ENCODE results near the gene SEMA3B. TPM values are rescaled to one million over a fixed set of nuclear protein-coding genes. Genes with fewer than 3 reads are reported as not detected.

The SEMA3B gene
- total RNA-seq, 1 experiment from 2014 or later, result 0.43 TPM

DNA sequence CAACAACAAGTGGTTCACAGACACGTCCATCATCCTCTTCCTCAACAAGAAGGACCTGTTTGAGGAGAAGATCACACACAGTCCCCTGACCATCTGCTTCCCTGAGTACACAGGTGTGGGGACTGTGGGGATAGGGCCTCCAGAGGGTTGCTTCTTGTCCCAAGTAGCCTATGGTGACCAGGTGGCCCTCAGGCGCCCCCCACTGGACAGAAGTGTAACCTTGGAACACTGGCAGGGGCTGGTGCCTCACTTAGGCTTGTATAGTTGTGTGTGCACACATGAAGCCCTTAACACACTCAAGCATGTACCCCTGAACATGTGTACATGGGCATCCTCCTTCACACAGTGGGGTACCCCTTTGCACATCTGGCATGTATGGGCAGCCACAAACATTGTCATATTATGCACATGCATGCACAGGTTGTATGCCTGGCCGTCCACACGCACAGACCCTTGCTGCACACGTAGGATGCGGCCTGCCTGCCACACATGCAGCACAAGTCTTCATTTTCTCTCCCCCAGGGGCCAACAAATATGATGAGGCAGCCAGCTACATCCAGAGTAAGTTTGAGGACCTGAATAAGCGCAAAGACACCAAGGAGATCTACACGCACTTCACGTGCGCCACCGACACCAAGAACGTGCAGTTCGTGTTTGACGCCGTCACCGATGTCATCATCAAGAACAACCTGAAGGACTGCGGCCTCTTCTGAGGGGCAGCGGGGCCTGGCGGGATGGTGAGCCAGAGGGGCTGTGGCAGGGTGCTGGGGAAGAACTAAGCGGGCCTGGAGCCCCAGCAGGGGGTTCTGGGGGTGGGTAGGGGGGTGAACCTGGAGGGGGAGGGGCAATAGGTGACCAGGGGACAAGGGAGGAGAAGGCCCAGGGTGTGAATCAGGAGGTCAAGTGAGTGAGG is 11.7 kb upstream of the SEMA3B start:
- POLR2A ChIA-PET (ENCODE audit: low non-redundant PET), result no interaction called here
- BruUV-seq (replicated peaks), result no TSS peak
- Histone ChIP-seq H3K9me3 (ENCODE audit: low read depth, low read length, poor library complexity, severe bottlenecking) (no peaks in the 10 kb centered on the region), H3K4me1 (ENCODE audit: insufficient read depth, low read length, poor library complexity, severe bottlenecking) (no peaks in the 10 kb centered on the region), H3K4me3 (ENCODE audit: low read depth, low read length, poor library complexity, severe bottlenecking) (no peak overlapping the region), H3K27ac (ENCODE audit: low read depth, low read length, poor library complexity, severe bottlenecking) (no peak overlapping the region), H3K36me3 (ENCODE audit: insufficient read depth, low read length, poor library complexity, severe bottlenecking) (peaks cover 15% of the 10 kb centered on the region), H3K27me3 (replicated peaks; ENCODE audit: insufficient read depth, low read depth, low read length, poor library complexity) (no peaks in the 10 kb centered on the region)
- intact Hi-C loops (cut with micrococcal nuclease; ENCODE audit: unreplicated experiment), result no loop called here
- no peak for DNase-seq (ENCODE audit: low spot score)
- TF ChIP-seq EZH2 (IDR thresholded peaks at IDR 0.05; ENCODE audit: borderline replicate concordance, low read depth, low read length, poor library complexity, severe bottlenecking), result no peak
- TF ChIP-seq, protein P1, sequence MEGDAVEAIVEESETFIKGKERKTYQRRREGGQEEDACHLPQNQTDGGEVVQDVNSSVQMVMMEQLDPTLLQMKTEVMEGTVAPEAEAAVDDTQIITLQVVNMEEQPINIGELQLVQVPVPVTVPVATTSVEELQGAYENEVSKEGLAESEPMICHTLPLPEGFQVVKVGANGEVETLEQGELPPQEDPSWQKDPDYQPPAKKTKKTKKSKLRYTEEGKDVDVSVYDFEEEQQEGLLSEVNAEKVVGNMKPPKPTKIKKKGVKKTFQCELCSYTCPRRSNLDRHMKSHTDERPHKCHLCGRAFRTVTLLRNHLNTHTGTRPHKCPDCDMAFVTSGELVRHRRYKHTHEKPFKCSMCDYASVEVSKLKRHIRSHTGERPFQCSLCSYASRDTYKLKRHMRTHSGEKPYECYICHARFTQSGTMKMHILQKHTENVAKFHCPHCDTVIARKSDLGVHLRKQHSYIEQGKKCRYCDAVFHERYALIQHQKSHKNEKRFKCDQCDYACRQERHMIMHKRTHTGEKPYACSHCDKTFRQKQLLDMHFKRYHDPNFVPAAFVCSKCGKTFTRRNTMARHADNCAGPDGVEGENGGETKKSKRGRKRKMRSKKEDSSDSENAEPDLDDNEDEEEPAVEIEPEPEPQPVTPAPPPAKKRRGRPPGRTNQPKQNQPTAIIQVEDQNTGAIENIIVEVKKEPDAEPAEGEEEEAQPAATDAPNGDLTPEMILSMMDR (conservative IDR thresholded peaks at IDR 0.05; ENCODE audit: low read depth, low read length), result peak; percentile 50
- CTCF ChIA-PET, result interaction anchor here (0.6 kb wide), 1 partner anchor 128 kb away, joined by 5 read pairs; no protein-coding TSS in a partner anchor

DNA sequence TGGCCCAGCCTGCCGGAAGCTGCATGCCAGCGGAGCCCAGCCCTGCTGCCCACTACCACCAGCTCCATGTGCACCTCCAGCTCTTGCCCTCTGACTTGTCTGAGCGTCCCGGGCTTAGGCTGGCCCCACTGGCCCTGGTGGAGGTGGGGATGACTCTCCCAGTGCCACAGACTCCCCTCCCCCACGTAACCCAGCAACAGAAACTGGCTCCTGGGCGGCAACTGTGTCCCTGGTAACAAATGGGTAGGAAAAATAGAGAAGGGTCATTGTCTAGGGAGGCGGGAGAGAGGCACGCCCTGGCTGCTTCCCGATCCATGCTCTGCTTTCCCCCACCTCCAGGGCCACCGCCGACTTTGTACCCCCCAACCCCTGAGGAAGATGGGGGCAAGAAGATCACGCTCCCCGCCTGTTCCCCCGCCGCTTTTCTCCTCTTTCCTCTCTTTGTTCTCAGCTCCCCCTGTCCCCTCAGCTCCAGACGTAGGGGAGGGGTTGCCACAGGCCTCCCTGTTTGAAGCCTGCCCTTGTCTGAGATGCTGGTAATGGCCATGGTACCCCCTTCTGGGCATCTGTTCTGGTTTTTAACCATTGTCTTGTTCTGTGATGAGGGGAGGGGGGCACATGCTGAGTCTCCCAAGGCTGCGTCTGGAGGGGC is 10.8 kb upstream of the SEMA3B start:
- Histone ChIP-seq H3K36me3 (ENCODE audit: insufficient read depth, low read length, poor library complexity, severe bottlenecking) (peaks cover 15% of the 10 kb centered on the region), H3K4me3 (ENCODE audit: low read depth, low read length, poor library complexity, severe bottlenecking) (no peak overlapping the region), H3K27ac (ENCODE audit: low read depth, low read length, poor library complexity, severe bottlenecking) (no peak overlapping the region), H3K4me1 (ENCODE audit: insufficient read depth, low read length, poor library complexity, severe bottlenecking) (no peaks in the 10 kb centered on the region), H3K9me3 (ENCODE audit: low read depth, low read length, poor library complexity, severe bottlenecking) (no peaks in the 10 kb centered on the region), H3K27me3 (replicated peaks; ENCODE audit: insufficient read depth, low read depth, low read length, poor library complexity) (no peaks in the 10 kb centered on the region)
- intact Hi-C loops (cut with micrococcal nuclease; ENCODE audit: unreplicated experiment), result no loop called here
- ChIA-PET CTCF (interaction anchor here (0.6 kb wide), 2 partner anchors 101 to 129 kb away, joined by 3 to 5 read pairs; no protein-coding TSS in a partner anchor), POLR2A (ENCODE audit: low non-redundant PET) (interaction anchor here (0.6 kb wide), 1 partner anchor 28 kb away, joined by 5 read pairs; no protein-coding TSS in a partner anchor)
- DNase-seq (ENCODE audit: low spot score), result no peak
- no TSS peak for BruUV-seq (replicated peaks)
- TF ChIP-seq EZH2 (IDR thresholded peaks at IDR 0.05; ENCODE audit: borderline replicate concordance, low read depth, low read length, poor library complexity, severe bottlenecking), result no peak
- TF ChIP-seq, protein P1 (conservative IDR thresholded peaks at IDR 0.05; ENCODE audit: low read depth, low read length), result no peak

DNA sequence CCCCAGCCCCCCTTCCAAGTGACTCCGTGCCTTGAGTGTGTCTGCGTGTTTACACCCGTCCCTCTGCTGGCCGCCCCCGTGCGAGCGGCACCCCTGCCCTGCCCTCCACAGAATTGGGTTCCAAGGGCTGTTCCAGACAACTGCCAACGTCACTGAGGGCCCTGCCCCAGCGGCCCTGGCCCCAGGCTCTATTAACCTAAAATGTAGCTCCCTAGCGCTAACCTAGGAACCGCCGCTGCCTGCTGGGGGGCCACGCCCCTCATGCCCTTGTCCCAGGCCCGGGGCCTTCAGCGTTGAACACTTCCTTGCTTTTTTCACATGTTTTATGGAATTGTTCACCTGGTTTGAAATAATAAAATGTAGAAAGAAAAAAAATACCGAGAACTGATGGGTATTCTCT is 10.0 kb upstream of the SEMA3B start:
- DNase-seq (ENCODE audit: low spot score), result no peak
- ChIA-PET POLR2A (ENCODE audit: low non-redundant PET) (interaction anchor here (0.6 kb wide), 2 partner anchors 29 to 179 kb away, joined by 5 to 7 read pairs; no protein-coding TSS in a partner anchor), CTCF (interaction anchor here (0.6 to 0.7 kb wide), 2 partner anchors 26 to 28 kb away, joined by 3 read pairs; no protein-coding TSS in a partner anchor)
- no peaks in the 10 kb centered on the region for H3K27me3 ChIP-seq (replicated peaks; ENCODE audit: insufficient read depth, low read depth, low read length, poor library complexity)
- no peaks in the 10 kb centered on the region for H3K4me1 ChIP-seq (ENCODE audit: insufficient read depth, low read length, poor library complexity, severe bottlenecking)
- no peaks in the 10 kb centered on the region for H3K9me3 ChIP-seq (ENCODE audit: low read depth, low read length, poor library complexity, severe bottlenecking)
- intact Hi-C loops (cut with micrococcal nuclease; ENCODE audit: unreplicated experiment), result no loop called here
- H3K27ac ChIP-seq (ENCODE audit: low read depth, low read length, poor library complexity, severe bottlenecking), result no peak overlapping the region
- peaks cover 15% of the 10 kb centered on the region for H3K36me3 ChIP-seq (ENCODE audit: insufficient read depth, low read length, poor library complexity, severe bottlenecking)
- no TSS peak for BruUV-seq (replicated peaks)
- no peak overlapping the region for H3K4me3 ChIP-seq (ENCODE audit: low read depth, low read length, poor library complexity, severe bottlenecking)
- no peak for TF ChIP-seq EZH2 (IDR thresholded peaks at IDR 0.05; ENCODE audit: borderline replicate concordance, low read depth, low read length, poor library complexity, severe bottlenecking)
